Neural cell (in vitro differentiated cells): ENCODE data around the gene TP53INP2. TPM values are rescaled to one million over a fixed set of nuclear protein-coding genes. Genes with fewer than 3 reads are reported as not detected.
A peak's percentile ranks its signal among the peaks of the same experiment; 100 is the strongest.

Experiments used
- H2AFZ ChIP-seq: fragments of 200-600, 300-800 bp; sonication (generic), shearing (Covaris generic); 2 replicates; pipeline ENCODE4 v1.6.0; 2014; ENCODE audit warnings: low read depth, mild to moderate bottlenecking, antibody characterized with exemption, low read length, moderate library complexity
- H3F3A ChIP-seq: fragments of 200-600 bp; shearing (Covaris generic); 2 replicates; pipeline ENCODE4 v1.6.1; 2016; ENCODE audit warnings: mild to moderate bottlenecking, moderate library complexity, mixed read lengths, antibody characterized with exemption, low read length; ENCODE audit not compliant: insufficient read depth, poor library complexity, severe bottlenecking
- H3K27ac ChIP-seq: fragments of 200-600, 300-800 bp; sonication (generic), shearing (Covaris generic); 2 replicates; pipeline ENCODE4 v1.5.1; 2014; ENCODE audit warnings: mild to moderate bottlenecking, low read length, moderate library complexity
- H3K27me3 ChIP-seq: fragments of 300-800, 200-600 bp; sonication (generic), shearing (Covaris generic); 2 replicates; pipeline ENCODE4 v1.6.0; 2014; ENCODE audit warnings: mild to moderate bottlenecking, low read depth, low read length, moderate library complexity; ENCODE audit not compliant: insufficient read depth
- H3K36me3 ChIP-seq: fragments of 300-800, 200-600 bp; sonication (generic), shearing (Covaris generic); 2 replicates; pipeline ENCODE4 v1.5.1; 2014; ENCODE audit warnings: mild to moderate bottlenecking, antibody characterized with exemption, low read length, moderate library complexity; ENCODE audit not compliant: insufficient read depth
- H3K4me2 ChIP-seq: fragments of 300-800, 200-600 bp; sonication (generic), shearing (Covaris generic); 2 replicates; pipeline ENCODE4 v1.6.0; 2014; ENCODE audit warnings: mild to moderate bottlenecking, low read length
- H3K4me3 ChIP-seq: fragments of 300-800, 200-600 bp; sonication (generic), shearing (Covaris generic); 2 replicates; pipeline ENCODE4 v1.5.1; 2014; ENCODE audit warnings: mild to moderate bottlenecking, low read length, moderate library complexity
- H3K79me2 ChIP-seq: fragments of 200-600 bp; shearing (Covaris generic); replicated peaks from 2 replicates; pipeline ENCODE4 v1.6.0; 2014; ENCODE audit warnings: mild to moderate bottlenecking, low read length, moderate library complexity; ENCODE audit not compliant: insufficient read depth
- H3K9ac ChIP-seq: fragments of 300-800, 200-600 bp; sonication (generic), shearing (Covaris generic); 2 replicates; pipeline ENCODE4 v1.6.1; 2016; ENCODE audit warnings: mild to moderate bottlenecking, low read length, mixed read lengths
- H3K9me2 ChIP-seq: fragments of 200-600 bp; shearing (Covaris generic); 2 replicates; pipeline ENCODE4 v1.6.1; 2016; ENCODE audit warnings: mild to moderate bottlenecking, low read length, mixed read lengths; ENCODE audit not compliant: insufficient read depth
- H3K9me3 ChIP-seq: fragments of 200-600, 300-800 bp; sonication (generic), shearing (Covaris generic); 2 replicates; pipeline ENCODE4 v1.6.1; 2016; ENCODE audit warnings: mild to moderate bottlenecking, mixed run types, low read length, moderate library complexity, mixed read lengths
- H4K20me1 ChIP-seq: fragments of 200-600 bp; shearing (Covaris generic); 2 replicates; pipeline ENCODE4 v1.6.1; 2016; ENCODE audit warnings: mild to moderate bottlenecking, mixed run types; ENCODE audit not compliant: insufficient read depth
- EP300 ChIP-seq: fragments of 450-650 bp; conservative IDR thresholded peaks from 2 replicates; pipeline ENCODE4 v1.6.1; 2014; ENCODE audit warnings: antibody characterized with exemption, mild to moderate bottlenecking, moderate library complexity; ENCODE audit not compliant: poor library complexity, severe bottlenecking
- EZH2 ChIP-seq: fragments of 200-600, 300-800 bp; shearing (Covaris generic), sonication (generic); IDR thresholded peaks from 2 replicates; pipeline ENCODE4 v1.6.1; 2014; ENCODE audit warnings: antibody characterized with exemption, low read length, borderline replicate concordance, mild to moderate bottlenecking; ENCODE audit not compliant: insufficient read depth, poor library complexity, severe bottlenecking
- MXI1 ChIP-seq: fragments of 450-650 bp; conservative IDR thresholded peaks from 2 replicates; pipeline ENCODE4 v1.6.1; 2014; ENCODE audit warnings: antibody characterized with exemption, mild to moderate bottlenecking; ENCODE audit not compliant: poor library complexity, severe bottlenecking
- POLR2AphosphoS5 ChIP-seq: IDR thresholded peaks from 2 replicates; pipeline ENCODE4 v1.6.1; 2012
- RAD21 ChIP-seq: fragments of 450-650 bp; conservative IDR thresholded peaks from 2 replicates; pipeline ENCODE4 v1.6.1; 2014; ENCODE audit warnings: antibody characterized with exemption, mild to moderate bottlenecking, moderate library complexity
- SMC3 ChIP-seq: fragments of 450-650 bp; conservative IDR thresholded peaks from 2 replicates; pipeline ENCODE4 v1.6.1; 2014; ENCODE audit warnings: antibody characterized with exemption, mild to moderate bottlenecking, moderate library complexity; ENCODE audit not compliant: poor library complexity
- TAF1 ChIP-seq: IDR thresholded peaks from 2 replicates; pipeline ENCODE4 v1.6.1; 2012; ENCODE audit warnings: low read depth
- polyA plus RNA-seq: library from polyadenylated mRNA; depleted of rRNA; stranded (reverse); fragments of >200 nt; gene quantifications from 2 replicates; pipeline ENCODE4 v1.2.3, GENCODE V29; 2014
- TF ChIP-seq, protein P1 (sequence below): fragments of 450-650 bp; IDR thresholded peaks from 2 replicates; pipeline ENCODE4 v1.5.1; 2014; ENCODE audit warnings: antibody characterized with exemption, mild to moderate bottlenecking, moderate library complexity; ENCODE audit not compliant: poor library complexity, severe bottlenecking
- TF ChIP-seq, protein P2 (sequence below): IDR thresholded peaks from 2 replicates; pipeline ENCODE4 v1.6.1; 2012; ENCODE audit warnings: borderline replicate concordance

The TP53INP2 gene
- polyA plus RNA-seq, 1 donor from 2014 or later = 11.5 TPM

DNA sequence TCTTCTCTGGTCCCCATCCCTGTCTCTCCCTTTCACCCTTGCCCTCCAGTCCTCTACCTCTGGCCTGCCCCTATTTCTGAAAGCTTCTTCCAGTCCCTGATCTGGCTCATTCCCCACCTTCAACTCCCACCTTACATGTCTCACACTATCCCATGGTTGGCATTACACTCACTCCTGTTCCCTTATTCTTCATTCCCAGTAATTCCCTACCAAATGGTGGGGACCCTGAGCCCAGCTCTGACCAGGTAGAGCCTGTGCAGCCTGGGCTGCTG lies 6.4 kb downstream of the TP53INP2 start:
- Histone ChIP-seq H4K20me1 (no peaks in the 10 kb centered on the region), H3K27ac (no peak overlapping the region), H3K79me2 (peaks cover 10% of the 10 kb centered on the region), H3K27me3 (peaks cover 4% of the 10 kb centered on the region), H3K9ac (peak overlapping the region; percentile 45), H3K9me2 (no peaks in the 10 kb centered on the region), H3K4me3 (no peak overlapping the region), H3K4me2 (no peak overlapping the region), H2AFZ (no peak overlapping the region), H3F3A (no peaks in the 10 kb centered on the region), H3K9me3 (no peaks in the 10 kb centered on the region), H3K36me3 (peaks cover 14% of the 10 kb centered on the region)
- TF ChIP-seq POLR2AphosphoS5 (peak; percentile 5), SMC3 (no peak)

DNA sequence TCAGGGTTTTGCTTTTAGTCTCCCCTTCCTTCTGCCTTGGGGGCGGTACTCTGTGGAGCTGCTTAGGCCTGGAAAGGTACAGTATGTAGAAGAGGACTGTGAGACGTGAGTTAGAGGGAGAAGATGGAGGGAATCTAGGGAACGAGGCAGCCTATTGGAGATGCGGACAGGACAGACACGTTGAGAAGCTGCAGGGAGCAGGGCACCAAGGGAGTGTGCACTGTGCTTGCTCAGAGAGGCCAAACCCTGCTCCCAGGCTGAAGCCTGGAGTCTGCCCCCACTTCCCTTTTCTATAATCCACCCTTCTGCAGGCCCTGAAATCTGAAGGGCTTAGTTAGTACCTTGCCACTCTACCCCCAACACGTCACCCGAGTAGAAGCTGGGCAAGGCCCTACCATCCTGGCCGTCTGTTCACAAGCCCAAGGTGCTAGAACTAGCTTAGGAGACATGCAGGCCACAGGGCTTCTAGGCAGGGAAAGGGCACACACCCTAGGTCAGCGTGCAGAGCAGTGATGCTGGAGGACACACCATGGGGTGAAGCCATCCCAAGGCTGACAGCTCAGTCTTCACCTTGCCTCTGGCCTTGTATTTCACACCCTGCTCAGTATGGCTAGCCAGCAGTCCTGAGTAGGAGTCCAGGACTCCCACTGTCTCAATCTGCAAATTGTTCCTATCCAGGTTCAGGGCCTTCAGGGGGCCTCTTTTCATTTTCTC lies 6.9 kb downstream of the TP53INP2 start:
- Histone ChIP-seq H3K9ac (peak overlapping the region; percentile 45), H3K36me3 (peaks cover 16% of the 10 kb centered on the region), H3F3A (no peaks in the 10 kb centered on the region), H3K4me2 (no peak overlapping the region), H3K9me2 (no peaks in the 10 kb centered on the region), H3K79me2 (peaks cover 5% of the 10 kb centered on the region), H3K4me3 (no peak overlapping the region), H3K27ac (no peak overlapping the region), H2AFZ (no peak overlapping the region), H4K20me1 (no peaks in the 10 kb centered on the region), H3K9me3 (no peaks in the 10 kb centered on the region), H3K27me3 (peaks cover 4% of the 10 kb centered on the region)
- TF ChIP-seq EZH2 = no peak
- TF ChIP-seq POLR2AphosphoS5 = peak; percentile 3
- TF ChIP-seq, protein P1, sequence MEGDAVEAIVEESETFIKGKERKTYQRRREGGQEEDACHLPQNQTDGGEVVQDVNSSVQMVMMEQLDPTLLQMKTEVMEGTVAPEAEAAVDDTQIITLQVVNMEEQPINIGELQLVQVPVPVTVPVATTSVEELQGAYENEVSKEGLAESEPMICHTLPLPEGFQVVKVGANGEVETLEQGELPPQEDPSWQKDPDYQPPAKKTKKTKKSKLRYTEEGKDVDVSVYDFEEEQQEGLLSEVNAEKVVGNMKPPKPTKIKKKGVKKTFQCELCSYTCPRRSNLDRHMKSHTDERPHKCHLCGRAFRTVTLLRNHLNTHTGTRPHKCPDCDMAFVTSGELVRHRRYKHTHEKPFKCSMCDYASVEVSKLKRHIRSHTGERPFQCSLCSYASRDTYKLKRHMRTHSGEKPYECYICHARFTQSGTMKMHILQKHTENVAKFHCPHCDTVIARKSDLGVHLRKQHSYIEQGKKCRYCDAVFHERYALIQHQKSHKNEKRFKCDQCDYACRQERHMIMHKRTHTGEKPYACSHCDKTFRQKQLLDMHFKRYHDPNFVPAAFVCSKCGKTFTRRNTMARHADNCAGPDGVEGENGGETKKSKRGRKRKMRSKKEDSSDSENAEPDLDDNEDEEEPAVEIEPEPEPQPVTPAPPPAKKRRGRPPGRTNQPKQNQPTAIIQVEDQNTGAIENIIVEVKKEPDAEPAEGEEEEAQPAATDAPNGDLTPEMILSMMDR = no peak
- TF ChIP-seq TAF1 = no peak

DNA sequence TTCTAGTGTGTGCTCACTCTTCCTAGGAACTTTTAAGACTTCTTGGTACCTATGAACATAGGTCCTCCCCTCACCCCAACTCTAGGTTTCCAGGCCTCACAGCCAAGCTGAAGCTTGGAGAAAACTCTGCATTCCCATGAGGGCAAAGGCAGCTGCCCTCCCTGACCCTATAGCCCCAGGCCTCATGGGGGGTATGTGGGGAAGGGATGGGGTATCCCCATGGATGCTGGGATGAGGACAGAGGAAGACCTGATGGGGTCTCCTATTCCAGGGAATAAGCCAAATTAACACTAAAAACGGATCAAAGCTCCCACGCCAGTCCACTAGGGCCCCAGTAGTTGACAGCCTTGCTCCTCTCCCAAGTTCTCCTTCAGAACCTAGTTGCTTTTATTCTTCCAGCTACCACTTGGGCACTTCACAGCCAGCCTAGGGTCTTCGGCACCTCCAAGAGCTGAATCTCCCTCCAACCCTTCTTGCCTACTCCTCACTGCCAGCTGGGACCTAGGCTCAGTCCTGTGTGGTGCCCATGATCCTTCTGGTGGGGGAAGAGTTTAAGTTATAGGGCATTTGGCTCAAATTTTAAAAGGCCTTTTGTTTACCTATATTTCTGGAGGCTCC lies 7.8 kb downstream of the TP53INP2 start:
- no peaks in the 10 kb centered on the region for H3K9me2 ChIP-seq
- H3K36me3 ChIP-seq = peaks cover 16% of the 10 kb centered on the region
- no peaks in the 10 kb centered on the region for H3K9me3 ChIP-seq
- no peaks in the 10 kb centered on the region for H4K20me1 ChIP-seq
- H2AFZ ChIP-seq = no peak overlapping the region
- TF ChIP-seq SMC3 (no peak), RAD21 (no peak), EP300 (no peak), EZH2 (no peak), POLR2AphosphoS5 (no peak), TAF1 (no peak), MXI1 (no peak)
- TF ChIP-seq, protein P1 = no peak
- TF ChIP-seq, protein P2, sequence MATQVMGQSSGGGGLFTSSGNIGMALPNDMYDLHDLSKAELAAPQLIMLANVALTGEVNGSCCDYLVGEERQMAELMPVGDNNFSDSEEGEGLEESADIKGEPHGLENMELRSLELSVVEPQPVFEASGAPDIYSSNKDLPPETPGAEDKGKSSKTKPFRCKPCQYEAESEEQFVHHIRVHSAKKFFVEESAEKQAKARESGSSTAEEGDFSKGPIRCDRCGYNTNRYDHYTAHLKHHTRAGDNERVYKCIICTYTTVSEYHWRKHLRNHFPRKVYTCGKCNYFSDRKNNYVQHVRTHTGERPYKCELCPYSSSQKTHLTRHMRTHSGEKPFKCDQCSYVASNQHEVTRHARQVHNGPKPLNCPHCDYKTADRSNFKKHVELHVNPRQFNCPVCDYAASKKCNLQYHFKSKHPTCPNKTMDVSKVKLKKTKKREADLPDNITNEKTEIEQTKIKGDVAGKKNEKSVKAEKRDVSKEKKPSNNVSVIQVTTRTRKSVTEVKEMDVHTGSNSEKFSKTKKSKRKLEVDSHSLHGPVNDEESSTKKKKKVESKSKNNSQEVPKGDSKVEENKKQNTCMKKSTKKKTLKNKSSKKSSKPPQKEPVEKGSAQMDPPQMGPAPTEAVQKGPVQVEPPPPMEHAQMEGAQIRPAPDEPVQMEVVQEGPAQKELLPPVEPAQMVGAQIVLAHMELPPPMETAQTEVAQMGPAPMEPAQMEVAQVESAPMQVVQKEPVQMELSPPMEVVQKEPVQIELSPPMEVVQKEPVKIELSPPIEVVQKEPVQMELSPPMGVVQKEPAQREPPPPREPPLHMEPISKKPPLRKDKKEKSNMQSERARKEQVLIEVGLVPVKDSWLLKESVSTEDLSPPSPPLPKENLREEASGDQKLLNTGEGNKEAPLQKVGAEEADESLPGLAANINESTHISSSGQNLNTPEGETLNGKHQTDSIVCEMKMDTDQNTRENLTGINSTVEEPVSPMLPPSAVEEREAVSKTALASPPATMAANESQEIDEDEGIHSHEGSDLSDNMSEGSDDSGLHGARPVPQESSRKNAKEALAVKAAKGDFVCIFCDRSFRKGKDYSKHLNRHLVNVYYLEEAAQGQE = no peak
- no peak overlapping the region for H3K4me3 ChIP-seq
- no peak overlapping the region for H3K27ac ChIP-seq
- no peaks in the 10 kb centered on the region for H3K79me2 ChIP-seq
- peaks cover 4% of the 10 kb centered on the region for H3K27me3 ChIP-seq
- no peak overlapping the region for H3K9ac ChIP-seq
- no peak overlapping the region for H3K4me2 ChIP-seq
- no peaks in the 10 kb centered on the region for H3F3A ChIP-seq
